ENCODE data around the gene SIRT5.

Gene SIRT5

DNA sequence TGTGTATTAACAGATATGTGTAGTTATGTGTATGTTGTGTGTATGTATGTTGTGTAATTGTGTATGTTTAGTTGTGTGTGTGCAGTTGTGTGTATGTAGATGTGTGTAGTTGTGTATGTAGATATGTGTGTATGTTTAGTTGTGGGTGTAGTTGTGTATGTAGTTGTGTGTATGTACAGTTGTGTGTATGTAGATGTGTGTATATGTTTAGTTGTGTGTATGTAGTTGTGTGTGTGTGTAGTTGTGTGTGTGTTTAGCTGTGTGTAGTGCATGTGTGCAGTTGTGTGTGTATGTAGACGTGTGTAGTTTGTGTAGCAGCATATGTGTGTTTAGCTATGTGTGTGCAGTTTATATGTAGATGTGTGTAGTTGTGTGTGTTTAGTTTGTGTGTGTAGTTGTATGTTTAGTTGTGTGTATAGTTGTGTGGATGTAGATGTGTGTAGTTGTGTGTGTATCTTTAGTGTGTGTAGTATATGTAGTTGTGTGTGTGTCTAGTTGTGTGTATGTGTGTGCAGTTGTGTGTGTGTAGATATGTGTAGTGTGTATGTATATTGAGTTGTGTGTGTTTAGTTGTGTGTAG, 16.3 kb downstream of the SIRT5 start:
- DNase-seq = no peak

DNA sequence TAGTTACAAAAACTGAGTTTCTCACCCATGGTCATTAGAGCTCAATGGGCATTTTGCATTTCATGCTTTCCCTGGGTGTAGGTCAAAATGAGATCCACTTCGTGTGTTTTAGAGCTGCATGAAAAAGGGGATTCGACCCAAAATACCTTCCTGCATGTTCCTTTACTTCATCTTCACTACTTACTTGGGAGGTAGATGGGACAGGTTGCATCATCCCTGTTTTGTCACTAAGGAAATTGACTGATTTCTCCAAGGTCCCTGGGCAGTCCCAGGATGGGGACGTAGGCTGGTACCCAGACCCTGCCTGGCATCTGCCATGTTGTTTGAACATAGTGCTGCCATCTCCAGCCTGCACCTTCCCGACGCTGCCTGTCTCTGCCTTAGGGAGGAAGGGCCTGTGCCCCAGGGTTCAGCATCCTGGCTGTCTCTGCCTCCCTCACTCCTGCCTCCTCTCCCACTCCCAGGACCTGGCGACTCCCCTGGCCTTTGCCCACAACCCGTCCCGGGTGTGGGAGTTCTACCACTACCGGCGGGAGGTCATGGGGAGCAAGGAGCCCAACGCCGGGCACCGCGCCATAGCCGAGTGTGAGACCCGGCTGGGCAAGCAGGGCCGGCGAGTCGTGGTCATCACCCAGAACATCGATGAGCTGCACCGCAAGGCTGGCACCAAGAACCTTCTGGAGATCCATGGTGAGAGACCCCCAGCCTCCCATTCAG, 17.0 kb downstream of the SIRT5 start:
- no peak for DNase-seq

DNA sequence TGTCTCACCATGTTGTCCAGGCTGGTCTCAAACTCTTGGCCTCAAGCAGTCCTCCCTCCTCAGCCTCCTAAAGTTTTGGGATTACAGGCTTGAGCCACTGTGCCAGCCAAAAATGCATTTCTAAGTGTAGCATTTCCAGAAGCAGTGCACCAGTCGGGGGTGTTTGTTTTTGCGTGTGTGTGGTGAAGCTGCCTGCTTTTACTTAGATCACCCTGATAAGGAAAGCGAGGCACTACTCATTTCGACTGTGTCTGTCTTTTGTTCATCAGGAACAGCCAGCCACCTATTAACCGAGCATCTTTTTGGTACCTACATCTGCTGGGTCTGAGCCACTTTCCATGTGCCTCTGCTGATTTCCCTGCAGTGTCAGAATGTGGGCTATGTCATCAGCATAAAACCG, 18.7 kb downstream of the SIRT5 start:
- no peak for DNase-seq

DNA sequence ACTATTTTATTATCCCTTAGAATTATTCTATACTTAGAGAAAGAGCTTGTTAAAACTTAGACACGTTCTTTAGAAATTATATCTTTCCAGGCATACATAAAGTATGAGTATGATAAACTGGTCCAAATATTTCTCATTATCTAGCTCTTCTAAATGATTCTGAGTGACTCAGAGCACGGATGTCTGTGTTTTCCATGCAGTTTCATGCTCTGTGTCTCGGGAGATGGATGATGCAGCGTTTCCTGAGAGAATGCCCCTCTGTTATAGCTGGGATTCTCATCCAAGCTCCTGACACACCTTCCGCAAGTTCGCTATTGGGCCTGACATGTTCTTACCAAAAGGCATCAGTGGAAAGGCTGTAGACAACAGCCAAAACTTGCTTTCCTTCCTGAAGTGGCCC, 19.3 kb downstream of the SIRT5 start:
- no peak for DNase-seq

DNA sequence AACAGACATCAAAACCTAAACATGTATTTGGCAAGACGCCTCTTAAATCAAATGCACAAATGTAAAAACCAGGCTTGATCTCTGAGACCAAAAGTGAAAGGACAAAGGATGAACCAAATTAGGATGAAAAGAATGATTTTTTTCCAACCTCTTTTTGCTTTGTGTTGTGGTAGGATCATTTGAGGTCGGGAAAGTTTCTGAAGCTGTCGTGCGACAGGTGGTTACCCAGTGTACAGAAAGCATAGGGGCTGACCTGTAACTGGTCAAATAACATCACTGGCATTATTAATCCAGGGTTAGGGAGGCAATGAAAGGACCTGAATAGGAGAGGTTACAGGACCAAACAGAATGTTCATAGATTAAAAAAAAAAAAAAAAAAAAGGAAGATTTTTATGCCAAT, 22.7 kb downstream of the SIRT5 start:
- DNase-seq = no peak

DNA sequence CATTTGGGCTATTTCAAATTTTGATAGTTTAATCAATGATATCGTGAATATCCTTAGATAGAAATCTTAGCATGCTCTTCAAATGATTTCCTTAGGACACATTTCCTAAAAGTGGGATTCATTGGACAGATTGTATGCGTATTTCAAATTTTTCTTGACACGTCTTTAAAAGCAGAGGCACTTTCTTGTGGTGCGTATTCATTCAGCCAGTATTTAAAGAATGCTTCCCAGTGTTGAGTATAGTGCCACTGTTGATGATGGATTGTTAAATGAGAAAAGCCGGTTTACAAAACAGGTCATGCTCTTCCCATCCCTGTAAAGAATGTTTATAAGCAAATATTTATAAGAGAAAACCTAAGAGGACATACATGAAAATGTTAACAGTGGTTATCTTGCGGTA, 25.6 kb downstream of the SIRT5 start:
- DNase-seq = no peak

DNA sequence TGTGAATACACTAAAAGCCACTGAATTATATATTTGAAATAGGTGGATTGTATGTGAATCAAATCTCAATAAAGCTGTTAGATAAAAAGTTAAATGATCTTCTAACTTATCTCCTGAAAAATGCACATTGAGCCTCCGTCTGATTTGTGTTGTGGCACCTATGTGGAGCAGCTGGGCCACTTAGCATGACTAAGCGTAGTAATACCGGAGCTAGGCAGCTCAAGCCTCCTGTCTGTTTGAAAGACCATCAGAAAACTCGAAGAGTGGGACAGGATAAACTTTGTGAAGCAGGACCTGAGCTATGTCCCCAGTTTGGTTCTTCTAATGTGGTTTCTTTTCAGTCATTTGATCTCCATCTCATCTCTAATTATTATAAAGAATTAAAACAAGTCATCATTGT, 29.7 kb downstream of the SIRT5 start:
- DNase-seq = no peak

DNA sequence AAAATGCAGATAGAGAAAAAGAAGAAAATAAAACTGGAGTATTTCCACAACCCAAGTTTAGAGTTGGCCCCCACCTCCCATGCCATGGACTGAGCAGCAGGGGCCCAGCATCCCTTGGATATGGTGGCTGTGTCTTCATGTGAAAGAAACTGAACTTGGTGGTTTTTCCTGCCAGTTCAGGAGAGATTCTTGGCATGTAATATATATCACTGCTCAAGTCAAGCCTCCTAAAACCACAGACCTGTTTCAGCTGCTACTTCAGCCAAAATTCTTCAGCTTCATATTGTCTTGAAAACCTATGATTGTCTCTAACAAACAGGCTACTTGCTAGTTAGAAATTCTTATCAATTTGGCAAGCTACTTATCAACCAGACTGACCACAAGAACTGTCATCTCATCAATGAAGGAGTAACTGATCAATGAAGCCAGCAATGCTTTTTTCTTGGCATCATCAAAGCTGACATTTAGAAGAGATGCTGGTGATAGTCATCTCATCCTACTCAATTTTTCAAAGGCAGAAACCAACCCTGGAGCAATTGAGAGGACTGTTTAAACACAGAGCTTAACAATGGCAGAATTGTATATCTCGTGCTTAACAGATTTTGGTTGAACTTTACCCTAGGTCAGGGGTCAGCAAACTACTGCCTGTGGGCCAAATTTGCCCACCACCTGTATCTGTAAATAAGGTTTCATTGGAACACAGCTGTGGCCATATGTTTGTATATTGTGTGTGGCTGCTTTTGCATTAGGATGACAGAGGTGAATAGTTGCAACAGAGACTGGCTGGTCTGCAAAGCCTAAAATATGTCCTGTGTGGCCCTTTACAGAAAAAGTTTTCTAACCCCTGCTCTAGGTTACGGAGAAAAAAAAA, 30.4 kb downstream of the SIRT5 start:
- DNase-seq = no peak

DNA sequence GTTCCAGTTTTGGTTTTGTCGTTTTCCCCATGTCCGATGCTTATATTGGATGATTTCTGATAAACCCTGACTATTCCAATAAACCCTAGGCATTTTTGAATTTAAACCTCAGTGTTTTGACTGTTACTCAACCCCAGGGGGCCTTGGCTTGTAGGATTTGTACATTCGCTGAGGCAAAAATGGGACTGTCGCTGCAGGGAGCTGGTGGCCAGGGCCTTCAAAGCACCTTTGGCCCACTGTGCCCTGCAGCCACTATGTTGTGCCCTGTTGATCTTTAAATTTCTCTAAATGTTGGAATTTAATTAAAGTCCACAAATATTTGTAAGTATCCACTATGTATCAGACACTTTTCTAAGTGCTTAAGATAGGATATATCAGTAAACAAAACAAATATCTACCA, 31.2 kb downstream of the SIRT5 start:
- DNase-seq = no peak

DNA sequence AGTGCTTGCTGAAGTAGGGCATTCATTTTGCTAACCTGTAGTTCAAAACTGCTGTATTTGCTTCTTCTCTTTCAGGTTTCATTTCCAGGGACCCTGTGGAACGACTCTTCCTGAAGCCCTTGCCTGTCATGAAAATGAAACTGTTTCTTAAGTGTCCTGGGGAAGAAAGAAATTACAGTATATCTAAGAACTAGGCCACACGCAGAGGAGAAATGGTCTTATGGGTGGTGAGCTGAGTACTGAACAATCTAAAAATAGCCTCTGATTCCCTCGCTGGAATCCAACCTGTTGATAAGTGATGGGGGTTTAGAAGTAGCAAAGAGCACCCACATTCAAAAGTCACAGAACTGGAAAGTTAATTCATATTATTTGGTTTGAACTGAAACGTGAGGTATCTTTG, 37.3 kb downstream of the SIRT5 start:
- DNase-seq = no peak

DNA sequence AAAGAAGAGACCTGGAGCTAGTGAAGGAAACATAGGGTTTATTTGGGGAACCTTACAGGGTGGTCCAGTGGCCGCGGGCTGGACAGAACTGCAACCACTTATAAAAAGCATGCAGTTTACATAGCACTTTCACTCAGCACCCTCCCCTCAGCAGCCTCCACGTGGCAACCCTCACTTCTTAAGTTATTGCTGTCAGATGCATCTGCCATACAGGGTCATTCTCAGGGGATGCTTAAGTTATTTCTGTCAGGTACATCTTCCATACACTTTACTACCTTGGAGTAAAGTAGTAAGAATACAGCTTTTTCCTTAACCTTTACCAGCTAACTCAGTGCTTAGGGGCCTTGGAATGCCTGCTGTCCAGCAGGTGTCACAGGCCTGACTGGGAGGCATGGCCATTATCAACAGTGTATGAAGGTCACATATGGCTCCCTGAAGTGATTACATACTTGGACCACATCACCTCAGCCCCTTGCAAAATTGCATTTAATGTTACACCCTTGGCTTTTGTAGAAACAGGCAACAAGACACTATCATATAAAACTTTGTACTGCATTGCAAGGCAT, 38.7 kb downstream of the SIRT5 start:
- DNase-seq = no peak

DNA sequence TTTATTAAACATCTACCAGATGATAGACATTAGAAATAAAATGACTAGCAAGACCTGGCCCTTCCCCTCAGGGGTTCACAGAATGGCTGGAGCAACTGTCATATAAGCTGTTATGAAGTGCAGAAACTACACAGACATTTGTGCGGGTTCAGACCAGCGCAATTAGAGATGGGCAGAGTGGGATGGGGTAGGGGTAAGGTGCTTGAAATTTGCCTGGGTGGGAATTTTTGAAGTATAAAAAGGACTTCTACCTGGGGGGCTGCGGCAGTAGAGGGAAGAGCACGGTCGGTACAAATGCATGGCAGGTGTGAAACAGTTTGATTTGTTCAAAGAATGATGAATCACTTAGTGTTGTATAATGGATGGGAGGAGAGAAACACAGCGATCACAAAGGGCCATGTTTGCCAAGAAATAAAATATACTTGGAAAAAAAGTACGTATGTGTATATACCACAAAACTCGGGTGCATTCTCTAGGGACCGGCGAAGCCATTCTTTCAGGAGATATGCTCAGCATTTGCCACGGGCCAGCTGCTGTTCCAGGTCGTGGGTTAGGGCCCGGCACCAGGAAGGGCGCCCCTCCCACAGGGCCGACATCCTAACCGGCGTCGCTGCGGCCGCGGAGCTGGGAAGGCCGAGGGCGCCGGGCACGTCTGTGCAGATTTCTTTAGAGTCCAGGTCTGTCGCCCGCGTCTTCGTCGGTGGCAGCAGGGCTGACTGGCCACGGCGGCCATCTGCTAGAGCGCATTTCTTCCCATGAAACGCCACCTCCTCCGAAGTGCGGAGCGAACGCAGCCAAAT, 39.9 kb downstream of the SIRT5 start:
- DNase-seq = peak; percentile 29

DNA sequence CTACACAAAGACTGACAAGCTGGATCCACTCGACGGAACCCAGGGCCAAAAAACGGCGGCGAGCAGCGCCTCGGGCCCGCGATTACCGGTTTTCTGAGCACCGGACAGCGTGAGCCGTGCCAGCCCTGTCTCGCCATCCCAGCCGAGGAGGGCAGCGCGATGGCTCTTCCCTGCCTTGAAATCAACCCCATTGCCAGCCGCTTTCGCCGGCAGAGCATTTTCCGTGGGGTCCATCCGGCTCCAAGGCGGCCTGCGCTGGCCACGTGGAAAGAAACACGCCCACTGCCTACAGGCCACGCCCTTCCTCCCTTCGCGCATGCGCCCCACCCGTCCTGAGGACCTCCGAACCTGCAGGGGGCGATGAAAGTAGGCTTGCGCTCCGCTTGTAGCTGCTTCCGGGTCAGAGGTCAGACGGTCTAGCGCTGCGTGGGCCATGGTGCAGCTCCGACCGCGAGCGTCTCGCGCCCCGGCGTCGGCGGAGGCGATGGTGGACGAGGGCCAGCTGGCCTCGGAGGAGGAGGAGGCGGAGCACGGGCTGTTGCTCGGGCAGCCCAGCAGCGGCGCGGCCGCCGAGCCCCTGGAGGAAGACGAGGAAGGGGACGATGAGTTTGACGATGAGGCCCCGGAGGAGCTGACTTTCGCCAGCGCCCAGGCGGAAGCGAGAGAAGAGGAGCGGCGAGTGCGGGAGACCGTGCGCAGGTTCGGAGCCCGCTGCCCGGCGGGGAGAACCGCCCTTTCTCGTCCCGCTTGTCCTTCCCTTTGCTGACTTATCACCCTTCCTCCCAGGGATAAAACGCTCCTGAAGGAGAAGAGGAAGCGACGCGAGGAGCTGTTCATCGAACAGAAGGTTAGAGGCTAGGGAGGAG, 40.8 kb downstream of the SIRT5 start, which contains the start of gene NOL7:
Gene NOL7, plus strand, starts transcription at position 410 of the 866 bp plus-strand sequence. Its CDS starts 24 bp downstream, at position 434.
- DNase-seq = peak; percentile 97

DNA sequence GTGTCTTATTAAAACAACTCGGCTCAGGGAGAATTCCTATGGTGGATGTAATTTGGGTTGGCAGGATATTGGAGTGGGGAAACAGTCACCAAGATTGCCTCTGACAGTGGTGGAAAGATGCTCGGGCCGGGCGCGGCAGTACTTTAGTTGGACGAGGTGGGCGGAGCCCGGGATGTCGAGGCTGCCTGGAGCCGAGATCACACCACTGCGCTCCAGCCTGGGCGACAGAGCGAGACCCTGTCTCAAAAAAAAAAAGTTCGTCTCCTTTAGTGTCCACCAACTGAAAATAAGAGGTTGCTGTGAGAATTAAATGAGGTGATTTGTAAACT, 41.4 kb downstream of the SIRT5 start:
- peak; percentile 54 for DNase-seq

DNA sequence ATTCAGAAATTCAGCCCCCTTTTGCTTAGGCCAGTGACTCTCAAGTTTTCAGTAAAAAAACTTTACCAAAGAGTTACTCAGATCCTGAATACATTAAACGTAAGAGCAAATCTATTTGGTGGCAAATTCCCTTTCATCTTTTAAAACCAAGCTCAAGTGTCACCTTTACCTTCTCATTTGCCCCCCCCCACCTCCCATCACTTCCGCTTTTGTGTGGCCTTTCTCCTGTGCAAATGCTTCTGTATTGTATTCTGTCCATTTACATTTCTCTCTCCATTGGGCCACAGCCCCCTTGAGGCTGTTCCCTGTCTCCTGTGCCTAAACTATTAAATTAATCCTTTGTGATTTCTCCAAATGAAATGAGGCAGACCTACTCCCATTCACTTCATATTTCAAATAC, 42.7 kb downstream of the SIRT5 start:
- no peak for DNase-seq

DNA sequence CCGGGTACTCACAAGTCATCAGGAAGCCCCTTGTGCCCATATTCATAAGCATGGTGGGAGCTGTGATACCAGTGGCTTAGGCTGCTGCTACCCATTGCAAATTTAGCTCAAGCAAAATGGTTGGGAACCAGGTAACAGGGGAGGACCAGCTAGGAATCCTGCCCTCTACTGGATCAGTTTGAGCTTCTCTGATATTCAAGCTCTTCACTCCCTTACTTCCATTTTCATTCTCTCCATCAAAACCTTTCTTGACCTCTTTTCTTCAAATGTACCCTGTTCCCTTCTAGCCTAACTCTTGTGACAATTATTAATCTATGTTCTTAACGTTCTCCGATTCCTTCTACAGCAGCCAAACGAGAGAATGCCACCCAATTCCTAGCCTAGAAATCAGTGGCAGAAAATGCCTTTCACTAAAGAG, 50.5 kb downstream of the SIRT5 start:
- peak; percentile 71 for DNase-seq

DNA sequence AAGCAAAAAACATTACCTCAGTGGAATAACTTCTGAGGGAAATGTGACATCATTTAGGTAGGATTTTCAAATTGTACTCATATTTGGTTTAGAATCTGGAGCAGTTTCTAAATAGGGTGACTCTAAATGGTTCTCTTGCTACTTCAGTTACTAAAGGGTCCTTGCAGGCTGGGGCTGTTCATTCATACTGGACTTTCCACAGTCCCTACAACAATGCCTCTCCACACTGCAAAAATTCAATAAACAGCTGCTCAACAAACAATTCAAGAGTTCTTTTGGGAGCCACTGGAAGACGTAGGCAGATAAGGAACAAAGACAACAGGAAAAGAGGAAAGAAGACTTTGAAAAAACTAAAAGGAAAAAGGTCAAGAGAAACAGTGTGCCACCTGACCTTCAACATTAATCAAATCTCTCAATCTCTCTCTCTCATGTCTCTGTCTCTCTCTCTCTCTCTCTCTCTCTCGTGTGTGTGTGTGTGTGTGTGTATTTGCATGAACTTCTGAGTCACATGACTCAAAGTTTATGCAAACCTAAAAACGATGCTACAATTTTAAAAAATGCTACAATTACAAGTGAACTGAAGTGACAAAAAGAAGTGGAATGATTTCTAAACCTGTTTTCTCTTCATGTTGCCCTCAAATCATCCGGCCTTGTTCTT, 55.2 kb downstream of the SIRT5 start:
- no peak for DNase-seq

DNA sequence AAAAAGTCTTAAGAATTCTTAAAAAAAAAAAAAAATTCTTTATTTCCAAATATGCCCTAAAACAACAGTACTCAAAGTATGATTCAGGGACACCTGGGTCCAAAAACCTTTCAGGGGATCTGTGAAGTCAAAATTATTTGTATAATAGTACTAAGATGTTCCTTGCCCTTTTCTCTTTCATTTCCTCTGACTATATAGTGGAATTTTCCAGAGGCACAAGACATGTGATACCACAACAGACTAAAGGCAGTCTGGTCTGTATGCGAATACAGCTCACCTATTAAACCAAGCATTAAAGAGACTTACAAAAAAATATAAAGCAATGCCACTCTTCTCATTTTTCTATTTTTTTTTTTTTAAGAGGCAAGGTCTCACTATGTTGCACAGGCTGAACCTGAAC, 56.1 kb downstream of the SIRT5 start:
- no peak for DNase-seq

DNA sequence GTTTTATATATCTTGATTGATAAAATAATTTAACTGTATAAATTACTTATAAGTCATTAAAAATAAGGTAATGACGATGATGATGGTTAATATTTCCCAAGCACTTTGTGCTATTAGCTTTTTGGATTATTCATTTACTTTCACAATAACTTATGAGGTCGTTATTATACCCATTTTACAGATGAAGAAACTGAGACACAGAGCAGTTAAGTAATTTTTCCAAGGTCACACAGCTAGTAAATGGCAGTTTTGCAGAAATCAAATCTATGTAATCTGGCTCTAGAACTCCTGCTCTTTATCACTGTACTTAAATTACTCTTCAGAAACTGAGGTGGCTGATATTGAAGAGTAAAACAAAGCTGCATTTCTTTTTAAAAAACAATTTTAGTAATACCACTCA, 58.9 kb downstream of the SIRT5 start:
- DNase-seq = no peak

DNA sequence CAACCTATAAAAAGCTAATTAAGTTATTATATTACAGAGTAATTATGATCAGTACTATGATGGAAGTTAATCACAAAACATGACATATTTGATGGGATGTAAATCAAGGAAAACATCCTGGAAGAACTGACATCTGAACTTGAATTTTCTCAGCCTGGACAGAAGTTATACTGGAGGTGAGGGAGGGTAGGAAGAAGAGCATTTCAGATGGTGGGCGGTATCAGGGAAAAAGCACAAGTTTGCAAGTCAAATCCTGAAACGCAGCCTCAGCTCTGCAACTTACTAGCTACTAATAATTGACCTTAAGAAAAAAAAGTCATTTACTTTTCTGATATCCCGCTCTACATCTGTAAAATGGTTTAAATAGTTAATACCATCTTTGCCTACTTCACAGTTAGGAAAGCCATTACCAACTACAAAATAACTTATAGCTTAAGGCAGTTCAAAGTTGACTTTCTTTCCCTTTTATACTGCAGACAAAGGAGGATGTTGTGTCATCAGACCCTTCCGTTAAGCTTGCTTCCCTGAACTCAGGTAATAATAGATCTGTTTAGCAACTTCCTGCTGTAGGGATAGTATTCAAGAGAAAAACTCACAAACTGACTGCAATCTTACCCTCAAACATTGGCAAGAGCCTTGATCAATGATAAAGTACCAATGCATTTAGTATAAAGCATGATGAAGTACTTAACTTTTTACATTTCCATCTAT, 61.7 kb downstream of the SIRT5 start:
- DNase-seq = no peak

DNA sequence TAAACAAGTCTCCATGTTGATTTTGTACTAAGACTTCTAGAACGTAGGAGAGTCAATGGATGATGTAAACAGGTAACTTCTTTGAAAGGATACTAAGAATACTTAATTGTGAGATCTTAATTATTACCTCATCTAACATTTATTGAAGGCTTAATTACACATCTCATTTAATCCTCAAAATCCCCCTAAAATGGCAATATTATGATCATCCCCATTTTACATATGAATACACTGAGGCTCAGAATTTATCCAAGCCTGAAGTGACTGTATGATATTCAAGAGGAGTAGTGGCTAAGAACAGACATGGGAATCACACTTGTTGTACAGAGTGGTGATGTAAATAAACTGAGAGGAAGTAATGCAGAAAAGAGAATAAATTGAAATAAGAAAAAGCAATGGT, 63.6 kb downstream of the SIRT5 start:
- DNase-seq = no peak

All from hematopoietic multipotent progenitor cell treated with erythropoietin and hydrocortisone succinate and interleukin-3 and kit ligand, for 8 days (in vitro differentiated cells).